HepG2 (cell line): ENCODE data around the gene NKIRAS1. TPM values are rescaled to one million over a fixed set of nuclear protein-coding genes. Genes with fewer than 3 reads are reported as not detected.

Experiments used
- ATAC-seq: fragments of 200-7000 bp; cut with Tn5 transposase; 3 replicates; pipeline ENCODE4 v1.9.1; 2020; ENCODE audit warnings: mild to moderate bottlenecking, moderate library complexity
- BruUV-seq: library from RNA; stranded (reverse); fragments of 400-500 nt; replicated peaks from 2 replicates; lab custom pipeline; 2021; lab: Mats Ljungman, UMichigan
- CTCF ChIA-PET: fragments of 300-600 bp; formaldehyde crosslinking; extraction: SDS; loops from one replicate; lab custom pipeline; 2021; ENCODE audit warnings: low total read pairs, inconsistent platforms, low intra/inter-chr PET ratio; lab: Yijun Ruan, JAX
- POLR2A ChIA-PET: fragments of 350-600 bp; sonication (Branson Sonifier 250); formaldehyde crosslinking; loops from one replicate; lab custom pipeline; 2020; ENCODE audit warnings: antibody characterized with exemption, inconsistent platforms; lab: Yijun Ruan, JAX
- DNase-seq: peaks from one replicate; pipeline ENCODE4 v3.0.0-alpha.2; 2015; ENCODE audit warnings: low spot score
- FAIRE-seq: peaks from 3 replicates; lab custom pipeline; 2011; peaks lifted over from hg19 to GRCh38; lab: Jason Lieb, UNC
- H2AFZ ChIP-seq: one replicate; pipeline ENCODE4 v1.6.1; 2011; ENCODE audit warnings: low read length, inconsistent platforms
- H3K27ac ChIP-seq: fragments of 300-600 bp; 3 replicates; pipeline ENCODE4 v1.8.0; 2011; ENCODE audit warnings: mixed run types, mild to moderate bottlenecking, mixed read lengths, low read length, inconsistent platforms; ENCODE audit not compliant: insufficient read depth; ENCODE audit errors: extremely low read length
- H3K27me3 ChIP-seq, 2 experiments: fragments of 200-600 bp in 1 of 2; 2 replicates in 1 of 2; 3 replicates in 1 of 2; pipeline versions ENCODE4 v1.6.0 to v1.8.0; 2011; ENCODE audit warnings: low read length in 2 of 2, mild to moderate bottlenecking in 2 of 2, moderate library complexity in 2 of 2, inconsistent platforms in 1 of 2; ENCODE audit not compliant: insufficient read depth in 2 of 2, control insufficient read depth in 1 of 2
- H3K36me3 ChIP-seq, 2 experiments: fragments of 200-600 bp in 1 of 2; replicated peaks in 1 of 2; 2 replicates in 1 of 2; 3 replicates in 1 of 2; pipeline versions ENCODE4 v1.5.1 to v1.8.0; 2011; ENCODE audit warnings: low read length in 2 of 2, inconsistent platforms in 1 of 2; ENCODE audit not compliant: insufficient read depth in 2 of 2, control insufficient read depth in 1 of 2
- H3K4me1 ChIP-seq: 2 replicates; pipeline ENCODE4 v1.5.1; 2012; ENCODE audit warnings: low read length, inconsistent platforms; ENCODE audit not compliant: insufficient read depth
- H3K4me2 ChIP-seq: 2 replicates; pipeline ENCODE4 v1.6.0; 2011; ENCODE audit warnings: low read depth, low read length, inconsistent platforms
- H3K4me3 ChIP-seq, 3 experiments: fragments of 200-600 bp in 1 of 3; sonication (generic), shearing (Covaris generic) in 1 of 3; replicated peaks in 1 of 3; 2 replicates each; pipeline ENCODE4 v1.5.1; 2011 to 2016; ENCODE audit warnings: low read length in 3 of 3, inconsistent platforms in 2 of 3, low read depth in 2 of 3, mild to moderate bottlenecking in 2 of 3, control low read depth in 1 of 3, mixed read lengths in 1 of 3; ENCODE audit not compliant: insufficient read depth in 1 of 3
- H3K79me2 ChIP-seq: one replicate; pipeline ENCODE4 v1.6.1; 2011; ENCODE audit warnings: low read length, inconsistent platforms; ENCODE audit not compliant: insufficient read depth
- H3K9ac ChIP-seq: 2 replicates; pipeline ENCODE4 v1.6.0; 2011; ENCODE audit warnings: mild to moderate bottlenecking, low read depth, low read length, inconsistent platforms; ENCODE audit not compliant: insufficient read depth
- H3K9me3 ChIP-seq: 2 replicates; pipeline ENCODE4 v1.5.1; 2012; ENCODE audit warnings: mild to moderate bottlenecking, low read length
- H4K20me1 ChIP-seq: 2 replicates; pipeline ENCODE4 v1.6.0; 2011; ENCODE audit warnings: inconsistent platforms, mild to moderate bottlenecking, low read length, moderate library complexity; ENCODE audit not compliant: insufficient read depth
- HDAC2 ChIP-seq: sonication (generic); formaldehyde crosslinking; IDR thresholded peaks from 2 replicates; pipeline ENCODE4 v1.4.0; 2020; ENCODE audit warnings: missing genetic modification reagents
- KLF6 ChIP-seq: IDR thresholded peaks from 2 replicates; pipeline ENCODE4 v1.8.0; 2016; ENCODE audit warnings: missing biosample characterization, missing genetic modification reagents
- MED1 ChIP-seq: sonication (generic); formaldehyde crosslinking; IDR thresholded peaks from 2 replicates; pipeline ENCODE4 v1.4.0; 2020; ENCODE audit warnings: missing genetic modification reagents
- MZF1 ChIP-seq: sonication (generic); formaldehyde crosslinking; IDR thresholded peaks from 2 replicates; pipeline ENCODE4 v1.8.1; 2023; ENCODE audit warnings: mild to moderate bottlenecking, missing genetic modification reagents, borderline replicate concordance
- NFE2L2 ChIP-seq: fragments of 150-350 bp; IDR thresholded peaks from 2 replicates; pipeline ENCODE4 v1.6.1; 2014; ENCODE audit warnings: low read length
- RELA ChIP-seq: sonication (generic); formaldehyde crosslinking; IDR thresholded peaks from 2 replicates; pipeline ENCODE4 v1.4.0; 2020; ENCODE audit warnings: missing genetic modification reagents
- TSC22D2 ChIP-seq: sonication (generic); formaldehyde crosslinking; IDR thresholded peaks from 2 replicates; pipeline ENCODE4 v1.5.1; 2020; ENCODE audit warnings: missing genetic modification reagents, mild to moderate bottlenecking, borderline replicate concordance
- ZFP41 ChIP-seq: sonication (generic); formaldehyde crosslinking; IDR thresholded peaks from 2 replicates; pipeline ENCODE4 v1.4.0; 2020; ENCODE audit warnings: mild to moderate bottlenecking, missing genetic modification reagents, borderline replicate concordance
- ZNF430 ChIP-seq: sonication (generic); formaldehyde crosslinking; IDR thresholded peaks from 2 replicates; pipeline ENCODE4 v1.9.0; 2021; ENCODE audit warnings: mild to moderate bottlenecking, missing genetic modification reagents
- ZNF558 ChIP-seq: sonication (generic); formaldehyde crosslinking; IDR thresholded peaks from 2 replicates; pipeline ENCODE4 v1.9.0; 2022; ENCODE audit warnings: mild to moderate bottlenecking, missing genetic modification reagents, borderline replicate concordance
- ZNF564 ChIP-seq: sonication (generic); formaldehyde crosslinking; IDR thresholded peaks from 2 replicates; pipeline ENCODE4 v1.8.1; 2023; ENCODE audit warnings: mild to moderate bottlenecking, missing genetic modification reagents
- ZNF670 ChIP-seq: sonication (generic); formaldehyde crosslinking; IDR thresholded peaks from 2 replicates; pipeline ENCODE4 v1.8.0; 2022; ENCODE audit warnings: mild to moderate bottlenecking, missing genetic modification reagents, borderline replicate concordance
- ZNF792 ChIP-seq: IDR thresholded peaks from 2 replicates; pipeline ENCODE4 v1.6.1; 2016
- ZSCAN30 ChIP-seq: sonication (generic); formaldehyde crosslinking; IDR thresholded peaks from 2 replicates; pipeline ENCODE4 v1.5.0; 2020; ENCODE audit warnings: mild to moderate bottlenecking, missing genetic modification reagents
- WGBS: methylation state at CpG from one replicate; pipeline ENCODE4 v1.1.6; 2017; ENCODE audit warnings: low lambda C conversion rate; 5-methylcytosine and 5-hydroxymethylcytosine counted together
- in situ Hi-C: cut with HindIII; loops from 2 replicates; pipeline ENCODE4 v1.10.0; 2017; ENCODE audit warnings: low pct_unique_long_range_greater_than_20kb; ENCODE audit not compliant: extremely low pct_ligation_motif_present
- intact Hi-C: fragments of 100-400 bp; cut with micrococcal nuclease; formaldehyde crosslinking; loops from one replicate; pipeline ENCODE4 v1.10.0; 2022; ENCODE audit not compliant: unreplicated experiment
- polyA plus RNA-seq, 8 experiments: library from polyadenylated mRNA; depleted of rRNA in 3 of 8; stranded (reverse) in 7 of 8; unstranded in 1 of 8; fragments of >200 nt; fragmentation: Illumina TruSeq in 4 of 8; extraction: Trizol in 4 of 8; gene quantifications; 2 replicates each; pipeline versions ENCODE4 v1.2.1 to v1.2.3, GENCODE V29; 2011 to 2016; ENCODE audit warnings: low read depth in 4 of 8, missing spikeins in 1 of 8, mixed read lengths in 1 of 8; ENCODE audit not compliant: insufficient read depth in 1 of 8
- total RNA-seq, 5 experiments: library from RNA; depleted of rRNA; stranded (reverse); fragments of >200 nt; fragmentation: Illumina TruSeq; extraction: Trizol; gene quantifications; 2 replicates each; pipeline ENCODE4 v1.2.3, GENCODE V29; 2016; ENCODE audit warnings: low read depth in 1 of 5
- TF ChIP-seq, protein P1 (sequence below): sonication (generic); formaldehyde crosslinking; IDR thresholded peaks from 2 replicates; pipeline ENCODE4 v1.4.0; 2020; ENCODE audit warnings: mild to moderate bottlenecking, missing genetic modification reagents
- TF ChIP-seq, protein P2 (sequence below): sonication (generic); formaldehyde crosslinking; IDR thresholded peaks from 2 replicates; pipeline ENCODE4 v1.4.0; 2020; ENCODE audit warnings: missing genetic modification reagents
- TF ChIP-seq, protein P3 (sequence below): sonication (generic); formaldehyde crosslinking; IDR thresholded peaks from 2 replicates; pipeline ENCODE4 v1.4.0; 2020; ENCODE audit warnings: low read depth, mild to moderate bottlenecking, missing genetic modification reagents
- TF ChIP-seq, protein P4 (sequence below): sonication (generic); formaldehyde crosslinking; IDR thresholded peaks from 2 replicates; pipeline ENCODE4 v1.5.0; 2020; ENCODE audit warnings: mild to moderate bottlenecking, low read depth, missing genetic modification reagents, borderline replicate concordance

NKIRAS1 gene
- total and polyA plus RNA-seq, 2 of the 13 experiments (the other 11 are each of a cell fraction or from before 2014, with no cell fraction given): 4.3 to 8.0 TPM

GRCh38 chr3:23889386-23889785 is 27.4 kb downstream of the NKIRAS1 start:
- ATAC-seq (no peak), FAIRE-seq (no peak), DNase-seq (no peak)
- peaks cover 1 to 19% of the 10 kb centered on the region in 2 experiments for H3K36me3 ChIP-seq
- H3K4me3 ChIP-seq: no peak overlapping the region
- 94% methylated on average over 2 of the region's 2 CpGs for whole genome bisulfite sequencing
- H3K79me2 ChIP-seq: no peaks in the 10 kb centered on the region
- no peaks in the 10 kb centered on the region; the same call in 1 of the 2 replicates for H3K4me1 ChIP-seq
- no peak overlapping the region for H3K9ac ChIP-seq
- H3K9me3 ChIP-seq: no peaks in the 10 kb centered on the region
- no TSS peak for BruUV-seq
- TF ChIP-seq MZF1 (CRISPR knock-in tag) (no peak), KLF6 (no peak), ZNF564 (no peak), TSC22D2 (no peak), HDAC2 (CRISPR knock-in tag) (no peak), RELA (CRISPR knock-in tag) (no peak), ZFP41 (CRISPR knock-in tag) (no peak), ZNF670 (CRISPR knock-in tag) (no peak), ZNF430 (no peak), MED1 (CRISPR knock-in tag) (no peak), NFE2L2 (no peak), ZNF558 (CRISPR knock-in tag) (no peak), ZSCAN30 (no peak), ZNF792 (no peak)
- TF ChIP-seq, protein P1, sequence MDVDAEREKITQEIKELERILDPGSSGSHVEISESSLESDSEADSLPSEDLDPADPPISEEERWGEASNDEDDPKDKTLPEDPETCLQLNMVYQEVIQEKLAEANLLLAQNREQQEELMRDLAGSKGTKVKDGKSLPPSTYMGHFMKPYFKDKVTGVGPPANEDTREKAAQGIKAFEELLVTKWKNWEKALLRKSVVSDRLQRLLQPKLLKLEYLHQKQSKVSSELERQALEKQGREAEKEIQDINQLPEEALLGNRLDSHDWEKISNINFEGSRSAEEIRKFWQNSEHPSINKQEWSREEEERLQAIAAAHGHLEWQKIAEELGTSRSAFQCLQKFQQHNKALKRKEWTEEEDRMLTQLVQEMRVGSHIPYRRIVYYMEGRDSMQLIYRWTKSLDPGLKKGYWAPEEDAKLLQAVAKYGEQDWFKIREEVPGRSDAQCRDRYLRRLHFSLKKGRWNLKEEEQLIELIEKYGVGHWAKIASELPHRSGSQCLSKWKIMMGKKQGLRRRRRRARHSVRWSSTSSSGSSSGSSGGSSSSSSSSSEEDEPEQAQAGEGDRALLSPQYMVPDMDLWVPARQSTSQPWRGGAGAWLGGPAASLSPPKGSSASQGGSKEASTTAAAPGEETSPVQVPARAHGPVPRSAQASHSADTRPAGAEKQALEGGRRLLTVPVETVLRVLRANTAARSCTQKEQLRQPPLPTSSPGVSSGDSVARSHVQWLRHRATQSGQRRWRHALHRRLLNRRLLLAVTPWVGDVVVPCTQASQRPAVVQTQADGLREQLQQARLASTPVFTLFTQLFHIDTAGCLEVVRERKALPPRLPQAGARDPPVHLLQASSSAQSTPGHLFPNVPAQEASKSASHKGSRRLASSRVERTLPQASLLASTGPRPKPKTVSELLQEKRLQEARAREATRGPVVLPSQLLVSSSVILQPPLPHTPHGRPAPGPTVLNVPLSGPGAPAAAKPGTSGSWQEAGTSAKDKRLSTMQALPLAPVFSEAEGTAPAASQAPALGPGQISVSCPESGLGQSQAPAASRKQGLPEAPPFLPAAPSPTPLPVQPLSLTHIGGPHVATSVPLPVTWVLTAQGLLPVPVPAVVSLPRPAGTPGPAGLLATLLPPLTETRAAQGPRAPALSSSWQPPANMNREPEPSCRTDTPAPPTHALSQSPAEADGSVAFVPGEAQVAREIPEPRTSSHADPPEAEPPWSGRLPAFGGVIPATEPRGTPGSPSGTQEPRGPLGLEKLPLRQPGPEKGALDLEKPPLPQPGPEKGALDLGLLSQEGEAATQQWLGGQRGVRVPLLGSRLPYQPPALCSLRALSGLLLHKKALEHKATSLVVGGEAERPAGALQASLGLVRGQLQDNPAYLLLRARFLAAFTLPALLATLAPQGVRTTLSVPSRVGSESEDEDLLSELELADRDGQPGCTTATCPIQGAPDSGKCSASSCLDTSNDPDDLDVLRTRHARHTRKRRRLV (CRISPR knock-in tag): no peak
- TF ChIP-seq, protein P2, sequence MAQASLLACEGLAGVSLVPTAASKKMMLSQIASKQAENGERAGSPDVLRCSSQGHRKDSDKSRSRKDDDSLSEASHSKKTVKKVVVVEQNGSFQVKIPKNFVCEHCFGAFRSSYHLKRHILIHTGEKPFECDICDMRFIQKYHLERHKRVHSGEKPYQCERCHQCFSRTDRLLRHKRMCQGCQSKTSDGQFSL (CRISPR knock-in tag): no peak
- TF ChIP-seq, protein P3, sequence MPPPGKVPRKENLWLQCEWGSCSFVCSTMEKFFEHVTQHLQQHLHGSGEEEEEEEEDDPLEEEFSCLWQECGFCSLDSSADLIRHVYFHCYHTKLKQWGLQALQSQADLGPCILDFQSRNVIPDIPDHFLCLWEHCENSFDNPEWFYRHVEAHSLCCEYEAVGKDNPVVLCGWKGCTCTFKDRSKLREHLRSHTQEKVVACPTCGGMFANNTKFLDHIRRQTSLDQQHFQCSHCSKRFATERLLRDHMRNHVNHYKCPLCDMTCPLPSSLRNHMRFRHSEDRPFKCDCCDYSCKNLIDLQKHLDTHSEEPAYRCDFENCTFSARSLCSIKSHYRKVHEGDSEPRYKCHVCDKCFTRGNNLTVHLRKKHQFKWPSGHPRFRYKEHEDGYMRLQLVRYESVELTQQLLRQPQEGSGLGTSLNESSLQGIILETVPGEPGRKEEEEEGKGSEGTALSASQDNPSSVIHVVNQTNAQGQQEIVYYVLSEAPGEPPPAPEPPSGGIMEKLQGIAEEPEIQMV: no peak
- TF ChIP-seq, protein P4, sequence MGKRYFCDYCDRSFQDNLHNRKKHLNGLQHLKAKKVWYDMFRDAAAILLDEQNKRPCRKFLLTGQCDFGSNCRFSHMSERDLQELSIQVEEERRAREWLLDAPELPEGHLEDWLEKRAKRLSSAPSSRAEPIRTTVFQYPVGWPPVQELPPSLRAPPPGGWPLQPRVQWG: no peak
- ChIA-PET POLR2A (interaction anchor here (3.0 kb wide), 1 partner anchor 28 kb away, joined by 13 read pairs; the partner anchor contains the start of genes NKIRAS1 and RPL15), CTCF (no interaction called here)
- H3K27ac ChIP-seq: no peak overlapping the region
- H3K4me2 ChIP-seq: no peak overlapping the region
- H3K27me3 ChIP-seq: no peaks in the 10 kb centered on the region
- intact Hi-C loops: loop anchor here (10.0 kb wide), 1 partner anchor 105 kb away; no protein-coding TSS in a partner anchor
- no peak overlapping the region for H2AFZ ChIP-seq
- H4K20me1 ChIP-seq: peaks cover 11% of the 10 kb centered on the region
- in situ Hi-C loops: no loop called here
